DOHH2 (cell line): ENCODE data around the gene GALNT14.
"Not testable (repeated sequence)": the region's sequence is repeated elsewhere in the genome, so short reads cannot be mapped to it uniquely, and the experiment has no call there.

Source experiments
- H3F3A ChIP-seq: fragments of 200-600 bp; sonication (generic), shearing (Covaris generic); 2 replicates; pipeline ENCODE4 v1.6.0; 2016; ENCODE audit warnings: antibody characterized with exemption, mild to moderate bottlenecking; ENCODE audit not compliant: control insufficient read depth, insufficient read depth
- H3K27ac ChIP-seq: fragments of 200-600 bp; sonication (generic); 2 replicates; pipeline ENCODE4 v1.5.1; 2014; ENCODE audit warnings: low read depth, mild to moderate bottlenecking, low read length, moderate library complexity
- H3K27me3 ChIP-seq: fragments of 200-600 bp; sonication (generic); 2 replicates; pipeline ENCODE4 v1.6.1; 2014; ENCODE audit warnings: mild to moderate bottlenecking, low read length, mixed read lengths; ENCODE audit not compliant: control insufficient read depth
- H3K36me3 ChIP-seq: fragments of 200-600 bp; sonication (generic); 2 replicates; pipeline ENCODE4 v1.6.1; 2014; ENCODE audit warnings: mild to moderate bottlenecking, low read length, moderate library complexity, mixed read lengths; ENCODE audit not compliant: control insufficient read depth
- H3K4me1 ChIP-seq: fragments of 200-600 bp; sonication (generic); 2 replicates; pipeline ENCODE4 v1.6.1; 2014; ENCODE audit warnings: mild to moderate bottlenecking, low read length, mixed read lengths; ENCODE audit not compliant: control insufficient read depth
- H3K4me2 ChIP-seq: fragments of 200-600 bp; sonication (generic); 2 replicates; pipeline ENCODE4 v1.6.0; 2014; ENCODE audit warnings: mild to moderate bottlenecking, low read length, moderate library complexity
- H3K4me3 ChIP-seq: fragments of 200-600 bp; sonication (generic); 2 replicates; pipeline ENCODE4 v1.5.1; 2014; ENCODE audit warnings: mild to moderate bottlenecking, low read length, mixed read lengths
- H3K79me2 ChIP-seq: fragments of 200-600 bp; sonication (generic); 2 replicates; pipeline ENCODE4 v1.6.1; 2014; ENCODE audit warnings: mild to moderate bottlenecking, low read length, mixed read lengths; ENCODE audit not compliant: control insufficient read depth
- H3K9me2 ChIP-seq: fragments of 200-600 bp; sonication (generic); replicated peaks from 2 replicates; pipeline ENCODE4 v1.6.1; 2014; ENCODE audit warnings: mild to moderate bottlenecking, low read length, mixed read lengths; ENCODE audit not compliant: control insufficient read depth
- H3K9me3 ChIP-seq: fragments of 200-600 bp; sonication (generic); 2 replicates; pipeline ENCODE4 v1.6.1; 2014; ENCODE audit warnings: antibody characterized with exemption, low read length, mixed read lengths; ENCODE audit not compliant: control insufficient read depth, insufficient read depth
- H4K20me1 ChIP-seq: fragments of 200-600 bp; sonication (generic); 2 replicates; pipeline ENCODE4 v1.6.0; 2014; ENCODE audit warnings: low read depth, mild to moderate bottlenecking, antibody characterized with exemption, low read length, moderate library complexity; ENCODE audit not compliant: control insufficient read depth, insufficient read depth
- CTCF ChIP-seq: fragments of 200-600 bp; sonication (generic); IDR thresholded peaks from one replicate; pipeline ENCODE4 v1.5.1; 2014; ENCODE audit warnings: antibody characterized with exemption, mild to moderate bottlenecking, low read depth, low read length; ENCODE audit not compliant: poor library complexity, severe bottlenecking
- EZH2phosphoT487 ChIP-seq: fragments of 200-600 bp; sonication (generic); IDR thresholded peaks from 2 replicates; pipeline ENCODE4 v1.6.1; 2017; ENCODE audit warnings: borderline replicate concordance, mild to moderate bottlenecking, antibody characterized with exemption, low read length, moderate library complexity, mixed read lengths

Gene GALNT14

DNA sequence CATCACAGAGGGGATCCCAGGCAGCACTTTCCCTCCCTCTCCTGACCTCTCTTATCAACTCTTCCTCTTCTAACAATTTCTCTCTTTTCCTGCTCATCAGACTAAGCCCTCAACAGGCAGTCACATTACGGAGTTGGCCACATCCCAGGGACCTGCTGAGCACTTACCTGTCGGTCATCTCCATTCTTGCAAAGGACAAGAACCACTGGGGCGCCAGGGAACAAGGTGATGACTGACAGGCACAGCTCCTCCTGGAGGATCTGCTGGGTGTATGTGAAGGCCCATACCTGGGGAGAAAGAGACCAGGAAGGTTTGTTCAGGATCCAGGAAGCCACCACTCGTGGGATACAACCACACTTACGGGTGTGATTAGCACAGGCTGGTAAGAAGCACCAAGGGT lies 226.2 kb downstream of the GALNT14 start:
- Histone ChIP-seq H3K4me1 (no peaks in the 10 kb centered on the region), H3K79me2 (no peaks in the 10 kb centered on the region), H3K4me3 (no peak overlapping the region), H3F3A (no peaks in the 10 kb centered on the region), H4K20me1 (no peaks in the 10 kb centered on the region), H3K27ac (no peak overlapping the region), H3K36me3 (no peaks in the 10 kb centered on the region), H3K4me2 (no peak overlapping the region), H3K9me3 (no peaks in the 10 kb centered on the region), H3K27me3 (no peaks in the 10 kb centered on the region), H3K9me2 (no peaks in the 10 kb centered on the region)
- TF ChIP-seq EZH2phosphoT487 (no peak), CTCF (no peak)

DNA sequence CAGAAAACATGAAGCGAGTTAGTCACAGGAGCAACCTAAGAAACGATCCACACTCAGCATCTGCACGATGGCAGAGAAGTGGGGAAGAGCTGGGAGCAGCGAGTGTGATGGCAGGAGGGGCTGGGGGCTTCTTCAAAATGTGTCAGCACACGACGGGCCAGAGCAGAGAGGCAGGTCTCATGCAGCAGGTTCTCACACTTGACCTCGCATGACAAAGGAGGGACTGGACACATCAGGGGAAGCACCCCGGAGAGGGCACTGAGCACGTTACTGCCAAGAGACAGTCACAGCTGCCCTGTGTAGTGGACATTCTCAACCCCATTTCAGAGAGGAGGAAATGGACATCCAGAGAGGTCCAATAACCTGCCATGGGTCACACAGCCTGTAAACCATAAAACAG lies 226.9 kb downstream of the GALNT14 start:
- no peak overlapping the region for H3K4me3 ChIP-seq
- no peak overlapping the region for H3K4me2 ChIP-seq
- no peaks in the 10 kb centered on the region for H3K36me3 ChIP-seq
- TF ChIP-seq EZH2phosphoT487 (no peak), CTCF (no peak)
- H3F3A ChIP-seq: no peaks in the 10 kb centered on the region
- H4K20me1 ChIP-seq: no peaks in the 10 kb centered on the region
- no peaks in the 10 kb centered on the region for H3K27me3 ChIP-seq
- H3K27ac ChIP-seq: no peak overlapping the region
- H3K4me1 ChIP-seq: no peaks in the 10 kb centered on the region
- no peaks in the 10 kb centered on the region for H3K9me2 ChIP-seq
- no peaks in the 10 kb centered on the region for H3K79me2 ChIP-seq
- no peaks in the 10 kb centered on the region for H3K9me3 ChIP-seq

- no peak overlapping the region for H3K4me3 ChIP-seq
- no peak overlapping the region for H3K4me2 ChIP-seq
- no peaks in the 10 kb centered on the region for H3K9me2 ChIP-seq
- H3K36me3 ChIP-seq: no peaks in the 10 kb centered on the region
- H3K4me1 ChIP-seq: no peaks in the 10 kb centered on the region
- no peaks in the 10 kb centered on the region for H3K79me2 ChIP-seq
- no peaks in the 10 kb centered on the region for H3K9me3 ChIP-seq
- H4K20me1 ChIP-seq: no peaks in the 10 kb centered on the region
- no peak overlapping the region for H3K27ac ChIP-seq
- no peak for TF ChIP-seq CTCF
- TF ChIP-seq EZH2phosphoT487: no peak
- no peaks in the 10 kb centered on the region for H3F3A ChIP-seq
- no peaks in the 10 kb centered on the region for H3K27me3 ChIP-seq
These were observed 227.6 kb downstream of the GALNT14 start for GRCh38 chr2:30910686-30911085.

- not testable (repeated sequence) for H3F3A ChIP-seq, H3K9me3 ChIP-seq, H3K79me2 ChIP-seq, H3K4me1 ChIP-seq, H3K36me3 ChIP-seq, H3K4me2 ChIP-seq, H3K27ac ChIP-seq, H3K4me3 ChIP-seq, H3K9me2 ChIP-seq, H4K20me1 ChIP-seq, H3K27me3 ChIP-seq
These were observed 233.8 kb downstream of the GALNT14 start for GRCh38 chr2:30904437-30904836.
